NCI-H748 treated with DMSO at 0.1 percent for 48 hours (cell line): ENCODE measurements around the gene MORN5.

Experiments used
- DNase-seq: peaks from one replicate; lab custom pipeline; 2025; lab: John Stamatoyannopoulos, UW

Gene MORN5

GRCh38 chr9:122228568-122229484 is 69.1 kb downstream of the MORN5 start, which contains the start of gene LHX6:
Gene LHX6, minus strand, starts transcription at chr9:122228957. Its CDS starts 217 bp downstream, at chr9:122228740.
- no peak for DNase-seq

- no peak for DNase-seq
These were observed 69.8 kb downstream of the MORN5 start for GRCh38 chr9:122229485-122229837.

- no peak for DNase-seq
These were observed 73.1 kb downstream of the MORN5 start for GRCh38 chr9:122232796-122233306.

- no peak for DNase-seq
These were observed 74.5 kb downstream of the MORN5 start for GRCh38 chr9:122234022-122234748.

- no peak for DNase-seq
These were observed 77.0 kb downstream of the MORN5 start for GRCh38 chr9:122236681-122237080.

GRCh38 chr9:122239722-122240121 is 80.0 kb downstream of the MORN5 start:
- DNase-seq: no peak

- DNase-seq: no peak
These were observed 84.6 kb downstream of the MORN5 start for GRCh38 chr9:122244349-122244748.

GRCh38 chr9:122246666-122247065 is 87.0 kb downstream of the MORN5 start:
- no peak for DNase-seq

- no peak for DNase-seq
These were observed 88.7 kb downstream of the MORN5 start for GRCh38 chr9:122248448-122248865.
